ENCODE results near the gene WDR4. TPM values are rescaled to one million over a fixed set of nuclear protein-coding genes. Genes with fewer than 3 reads are reported as not detected.
A peak's percentile ranks its signal among the peaks of the same experiment; 100 is the strongest.
"Not testable (repeated sequence)": the region's sequence is repeated elsewhere in the genome, so short reads cannot be mapped to it uniquely, and the experiment has no call there.

Gene WDR4
- total and polyA plus RNA-seq, 5 donors from 2014 or later = 5.7 to 18.4 (median 7.8) TPM

- Mint-ChIP-seq H3K4me1 (peaks cover 0 to 17% (median 12%) of the 10 kb centered on the region in 4 donors), H3K27ac (no peak overlapping the region), H3K27me3 (no peaks in the 10 kb centered on the region), H3K9me3 (no peaks in the 10 kb centered on the region), H3K4me3 (no peak overlapping the region), H3K36me3 (peaks cover 3% of the 10 kb centered on the region)
- ATAC-seq (ENCODE audit: low read depth in 2 of 2) (no peak), DNase-seq (no peak)
- Histone ChIP-seq H3K9me3 (ENCODE audit: control insufficient read depth in 2 of 2, low read length in 2 of 2) (no peaks in the 10 kb centered on the region), H3K4me1 (ENCODE audit: control insufficient read depth, insufficient read depth, low read length, poor library complexity, severe bottlenecking) (peaks cover 9% of the 10 kb centered on the region), H3K4me3 (ENCODE audit: low read depth, low read length) (no peak overlapping the region), H3K27ac (ENCODE audit: insufficient read depth, low read length, poor library complexity, severe bottlenecking) (no peak overlapping the region), H3K36me3 (ENCODE audit: control insufficient read depth, insufficient read depth, low read length) (no peaks in the 10 kb centered on the region), H3K27me3 (ENCODE audit: control insufficient read depth, insufficient read depth, low read length) (no peaks in the 10 kb centered on the region)
These were observed 42.6 kb upstream of the WDR4 start for GRCh38 chr21:42921927-42922326.

- DNase-seq (no peak), ATAC-seq (ENCODE audit: low read depth in 2 of 2) (no peak)
- H3K36me3 Mint-ChIP-seq = peaks cover 7% of the 10 kb centered on the region
- H3K27me3 Mint-ChIP-seq = no peaks in the 10 kb centered on the region
- no peak overlapping the region for H3K4me3 ChIP-seq (ENCODE audit: low read depth, low read length)
- H3K27ac Mint-ChIP-seq = no peak overlapping the region
- no peaks in the 10 kb centered on the region for H3K9me3 ChIP-seq (ENCODE audit: control insufficient read depth in 2 of 2, low read length in 2 of 2)
- no peaks in the 10 kb centered on the region for H3K9me3 Mint-ChIP-seq
- no peak overlapping the region for H3K4me3 Mint-ChIP-seq
- peaks cover 0 to 1% (median under 1%) of the 10 kb centered on the region in 4 donors for H3K4me1 Mint-ChIP-seq
- H3K27me3 ChIP-seq (ENCODE audit: control insufficient read depth, insufficient read depth, low read length) = no peaks in the 10 kb centered on the region
- no peaks in the 10 kb centered on the region for H3K4me1 ChIP-seq (ENCODE audit: control insufficient read depth, insufficient read depth, low read length, poor library complexity, severe bottlenecking)
- no peaks in the 10 kb centered on the region for H3K36me3 ChIP-seq (ENCODE audit: control insufficient read depth, insufficient read depth, low read length)
- H3K27ac ChIP-seq (ENCODE audit: insufficient read depth, low read length, poor library complexity, severe bottlenecking) = no peak overlapping the region
These were observed 39.0 kb upstream of the WDR4 start for GRCh38 chr21:42918291-42918690.

- Mint-ChIP-seq H3K9me3 (no peaks in the 10 kb centered on the region), H3K36me3 (peaks cover 17% of the 10 kb centered on the region), H3K27ac (peak overlapping the region in 1 of 3 donors; percentile 54), H3K4me1 (no peaks in the 10 kb centered on the region), H3K27me3 (no peaks in the 10 kb centered on the region), H3K4me3 (no peak overlapping the region)
- H3K4me3 ChIP-seq (ENCODE audit: low read depth, low read length) = no peak overlapping the region
- H3K27ac ChIP-seq (ENCODE audit: insufficient read depth, low read length, poor library complexity, severe bottlenecking) = no peak overlapping the region
- H3K4me1 ChIP-seq (ENCODE audit: control insufficient read depth, insufficient read depth, low read length, poor library complexity, severe bottlenecking) = no peaks in the 10 kb centered on the region
- peaks cover 16% of the 10 kb centered on the region for H3K36me3 ChIP-seq (ENCODE audit: control insufficient read depth, insufficient read depth, low read length)
- ATAC-seq (ENCODE audit: low read depth in 2 of 2) (no peak), DNase-seq (no peak)
- H3K9me3 ChIP-seq (ENCODE audit: control insufficient read depth in 2 of 2, low read length in 2 of 2) = no peaks in the 10 kb centered on the region
- no peaks in the 10 kb centered on the region for H3K27me3 ChIP-seq (ENCODE audit: control insufficient read depth, insufficient read depth, low read length)
These were observed 34.1 kb upstream of the WDR4 start for GRCh38 chr21:42913476-42913875.

GRCh38 chr21:42911920-42912319 lies 32.6 kb upstream of the WDR4 start:
- not testable (repeated sequence) for DNase-seq; H3K4me3 Mint-ChIP-seq; H3K27me3 Mint-ChIP-seq; H3K27me3 ChIP-seq (ENCODE audit: control insufficient read depth, insufficient read depth, low read length); H3K9me3 Mint-ChIP-seq; H3K4me1 Mint-ChIP-seq; H3K4me1 ChIP-seq (ENCODE audit: control insufficient read depth, insufficient read depth, low read length, poor library complexity, severe bottlenecking); H3K4me3 ChIP-seq (ENCODE audit: low read depth, low read length); H3K9me3 ChIP-seq (ENCODE audit: control insufficient read depth in 2 of 2, low read length in 2 of 2); H3K27ac Mint-ChIP-seq; ATAC-seq (ENCODE audit: low read depth in 2 of 2); H3K27ac ChIP-seq (ENCODE audit: insufficient read depth, low read length, poor library complexity, severe bottlenecking)
- peaks cover 20% of the 10 kb centered on the region for H3K36me3 ChIP-seq (ENCODE audit: control insufficient read depth, insufficient read depth, low read length)
- peaks cover 19% of the 10 kb centered on the region for H3K36me3 Mint-ChIP-seq

GRCh38 chr21:42908484-42908883 lies 29.1 kb upstream of the WDR4 start:
- not testable (repeated sequence) for H3K4me1 Mint-ChIP-seq; H3K4me3 ChIP-seq (ENCODE audit: low read depth, low read length); DNase-seq; ATAC-seq (ENCODE audit: low read depth in 2 of 2); H3K27me3 ChIP-seq (ENCODE audit: control insufficient read depth, insufficient read depth, low read length); H3K27ac Mint-ChIP-seq; H3K9me3 Mint-ChIP-seq; H3K27ac ChIP-seq (ENCODE audit: insufficient read depth, low read length, poor library complexity, severe bottlenecking); H3K9me3 ChIP-seq (ENCODE audit: control insufficient read depth in 2 of 2, low read length in 2 of 2); H3K27me3 Mint-ChIP-seq; H3K4me3 Mint-ChIP-seq; H3K4me1 ChIP-seq (ENCODE audit: control insufficient read depth, insufficient read depth, low read length, poor library complexity, severe bottlenecking)
- H3K36me3 Mint-ChIP-seq = peaks cover 36% of the 10 kb centered on the region
- H3K36me3 ChIP-seq (ENCODE audit: control insufficient read depth, insufficient read depth, low read length) = peaks cover 47% of the 10 kb centered on the region

GRCh38 chr21:42906233-42906632 lies 26.9 kb upstream of the WDR4 start:
- H3K9me3 ChIP-seq (ENCODE audit: control insufficient read depth in 2 of 2, low read length in 2 of 2) = no peaks in the 10 kb centered on the region
- peaks cover 63% of the 10 kb centered on the region for H3K36me3 ChIP-seq (ENCODE audit: control insufficient read depth, insufficient read depth, low read length)
- Mint-ChIP-seq H3K9me3 (no peaks in the 10 kb centered on the region), H3K27me3 (no peaks in the 10 kb centered on the region), H3K27ac (no peak overlapping the region), H3K36me3 (peaks cover 43% of the 10 kb centered on the region), H3K4me1 (peaks cover 3 to 9% (median 8%) of the 10 kb centered on the region in 4 donors), H3K4me3 (no peak overlapping the region)
- ATAC-seq (ENCODE audit: low read depth in 2 of 2) (no peak), DNase-seq (no peak)
- no peak overlapping the region for H3K27ac ChIP-seq (ENCODE audit: insufficient read depth, low read length, poor library complexity, severe bottlenecking)
- H3K4me3 ChIP-seq (ENCODE audit: low read depth, low read length) = no peak overlapping the region
- H3K4me1 ChIP-seq (ENCODE audit: control insufficient read depth, insufficient read depth, low read length, poor library complexity, severe bottlenecking) = no peaks in the 10 kb centered on the region
- H3K27me3 ChIP-seq (ENCODE audit: control insufficient read depth, insufficient read depth, low read length) = no peaks in the 10 kb centered on the region

- ATAC-seq (ENCODE audit: low read depth in 2 of 2) (no peak), DNase-seq (no peak)
- Histone ChIP-seq H3K4me3 (ENCODE audit: low read depth, low read length) (no peak overlapping the region), H3K27me3 (ENCODE audit: control insufficient read depth, insufficient read depth, low read length) (no peaks in the 10 kb centered on the region), H3K9me3 (ENCODE audit: control insufficient read depth in 2 of 2, low read length in 2 of 2) (no peaks in the 10 kb centered on the region), H3K4me1 (ENCODE audit: control insufficient read depth, insufficient read depth, low read length, poor library complexity, severe bottlenecking) (no peaks in the 10 kb centered on the region), H3K27ac (ENCODE audit: insufficient read depth, low read length, poor library complexity, severe bottlenecking) (no peak overlapping the region), H3K36me3 (ENCODE audit: control insufficient read depth, insufficient read depth, low read length) (peaks cover 65% of the 10 kb centered on the region)
- no peaks in the 10 kb centered on the region for H3K27me3 Mint-ChIP-seq
- H3K36me3 Mint-ChIP-seq = peaks cover 43% of the 10 kb centered on the region
- H3K4me1 Mint-ChIP-seq = peaks cover 3 to 13% (median 8%) of the 10 kb centered on the region in 4 donors
- H3K4me3 Mint-ChIP-seq = no peak overlapping the region
- no peaks in the 10 kb centered on the region for H3K9me3 Mint-ChIP-seq
- H3K27ac Mint-ChIP-seq = no peak overlapping the region
These were observed 25.9 kb upstream of the WDR4 start for GRCh38 chr21:42905195-42905594.

- Mint-ChIP-seq H3K36me3 (peaks cover 37% of the 10 kb centered on the region), H3K9me3 (no peaks in the 10 kb centered on the region), H3K4me3 (no peak overlapping the region), H3K27ac (no peak overlapping the region), H3K27me3 (no peaks in the 10 kb centered on the region), H3K4me1 (peaks cover 5 to 13% (median 10%) of the 10 kb centered on the region in 4 donors)
- Histone ChIP-seq H3K27ac (ENCODE audit: insufficient read depth, low read length, poor library complexity, severe bottlenecking) (no peak overlapping the region), H3K27me3 (ENCODE audit: control insufficient read depth, insufficient read depth, low read length) (no peaks in the 10 kb centered on the region), H3K36me3 (ENCODE audit: control insufficient read depth, insufficient read depth, low read length) (peaks cover 69% of the 10 kb centered on the region), H3K4me3 (ENCODE audit: low read depth, low read length) (no peak overlapping the region), H3K4me1 (ENCODE audit: control insufficient read depth, insufficient read depth, low read length, poor library complexity, severe bottlenecking) (peaks cover under 1% of the 10 kb centered on the region), H3K9me3 (ENCODE audit: control insufficient read depth in 2 of 2, low read length in 2 of 2) (no peaks in the 10 kb centered on the region)
- no peak for DNase-seq
- no peak for ATAC-seq (ENCODE audit: low read depth in 2 of 2)
These were observed 24.5 kb upstream of the WDR4 start for GRCh38 chr21:42903817-42904216.
